Activated T-cell treated with anti-CD3 and anti-CD28 coated beads for 24 hours (primary cell): ENCODE results near the gene EPB41L1.
"Not testable (repeated sequence)": the region's sequence is repeated elsewhere in the genome, so short reads cannot be mapped to it uniquely, and the experiment has no call there.

Experiments
- DNase-seq: peaks from one replicate; pipeline ENCODE4 v3.0.0-alpha.2; 2020; ENCODE audit warnings: low read depth

Gene EPB41L1

DNA sequence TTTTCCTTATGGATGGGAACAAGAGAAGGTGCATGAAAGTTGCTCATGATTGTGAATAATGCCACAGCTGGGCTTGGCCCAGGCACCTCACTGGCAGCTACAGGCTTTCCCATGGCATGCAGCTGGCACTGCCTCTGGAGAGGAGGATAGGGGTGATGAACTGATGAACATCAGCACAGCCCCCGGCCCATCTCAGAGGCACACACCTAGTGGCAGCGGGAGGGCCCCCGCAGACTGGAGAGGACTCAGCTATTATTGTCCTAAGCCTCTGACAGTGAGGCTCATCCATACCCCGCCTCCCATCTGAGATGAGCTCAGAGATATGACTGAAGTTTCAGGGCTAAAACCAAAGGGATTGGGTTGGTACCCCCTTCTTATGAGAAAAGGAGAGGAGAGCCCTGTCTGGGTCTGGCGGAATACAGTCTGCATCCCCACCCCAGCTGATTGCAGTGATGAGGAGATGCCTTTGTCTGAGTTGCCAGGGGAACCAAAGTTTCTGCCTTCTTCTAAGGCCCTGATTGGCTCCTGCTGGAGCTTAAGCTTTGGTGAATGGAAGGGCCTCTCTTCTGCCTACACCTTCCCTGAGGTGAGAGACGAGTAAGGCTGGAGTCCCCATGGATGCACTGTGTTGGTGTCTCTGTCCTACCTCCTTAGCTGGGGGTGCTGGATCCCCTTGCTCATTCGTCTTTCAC lies 27.6 kb upstream of the EPB41L1 start:
- DNase-seq: no peak

DNA sequence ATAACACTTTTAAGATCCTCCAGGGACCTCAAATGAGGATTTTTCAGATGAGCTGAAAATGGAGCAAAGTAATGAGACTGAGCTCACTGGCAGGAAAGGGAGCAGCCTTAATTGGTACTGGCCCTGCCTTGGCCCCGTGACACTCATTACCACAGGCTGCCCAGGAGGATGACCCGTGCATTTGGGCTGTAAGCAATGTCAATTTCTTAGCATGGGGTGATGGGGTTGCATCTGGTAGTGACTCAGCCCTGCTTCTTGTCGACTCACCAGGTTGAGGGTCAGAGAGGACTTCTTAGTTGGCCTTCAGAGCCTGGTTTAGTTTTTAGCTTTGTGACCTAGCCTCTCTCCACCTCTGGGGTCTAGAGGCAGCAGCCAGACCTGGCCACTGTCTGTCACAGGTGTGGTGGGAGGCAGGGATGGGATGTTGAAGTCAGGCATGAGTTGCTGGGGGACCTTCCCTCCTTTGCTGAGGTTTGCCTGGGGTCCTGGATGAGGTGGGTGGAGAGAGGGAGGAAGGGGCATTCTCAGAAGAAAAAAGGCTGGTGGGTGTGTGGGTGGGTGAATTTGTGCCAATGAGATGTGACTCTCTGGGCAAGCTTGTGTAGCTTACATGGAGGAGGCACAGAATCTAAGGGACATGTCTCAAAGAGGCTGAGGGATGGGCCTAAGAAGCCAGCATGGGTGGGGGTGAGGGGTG lies 25.9 kb upstream of the EPB41L1 start:
- no peak for DNase-seq

DNA sequence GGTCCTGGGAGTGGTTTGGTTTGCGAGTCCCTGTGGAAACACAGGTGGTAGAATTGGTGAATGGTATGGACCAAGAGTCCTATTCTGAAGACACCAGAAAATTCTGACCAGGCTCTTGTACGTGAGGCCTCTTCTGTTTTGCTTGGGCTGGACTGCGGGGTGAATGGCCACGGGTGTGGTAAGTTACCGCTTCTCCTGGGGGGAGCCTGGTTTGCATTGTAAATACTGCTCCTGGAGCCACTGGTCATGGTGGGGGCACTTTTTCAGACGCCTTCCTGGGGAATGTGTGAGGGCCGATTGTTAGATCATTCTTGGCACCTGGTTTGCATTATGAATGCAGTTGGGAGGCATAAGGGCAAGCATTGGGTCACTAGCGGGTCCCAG lies 25.4 kb upstream of the EPB41L1 start:
- no peak for DNase-seq

DNA sequence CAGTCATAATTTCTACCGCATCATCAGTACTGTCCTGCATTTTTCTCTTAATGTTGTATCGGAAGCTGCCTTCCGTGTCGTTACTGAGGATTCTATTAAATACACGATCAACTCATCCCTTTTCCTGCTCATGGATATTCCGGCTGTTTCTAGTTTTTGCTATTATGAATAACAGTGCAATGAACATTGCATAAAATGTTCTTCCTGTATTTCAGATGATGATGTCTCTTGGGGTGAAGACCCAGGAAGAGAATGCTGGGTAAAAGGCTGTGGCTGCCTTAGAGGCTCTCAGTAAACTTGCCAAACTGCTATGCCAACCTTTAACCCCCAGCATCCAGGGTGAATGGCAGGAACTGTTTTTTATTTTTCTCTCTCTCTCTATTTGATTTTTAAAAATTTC lies 24.1 kb upstream of the EPB41L1 start:
- DNase-seq: no peak

DNA sequence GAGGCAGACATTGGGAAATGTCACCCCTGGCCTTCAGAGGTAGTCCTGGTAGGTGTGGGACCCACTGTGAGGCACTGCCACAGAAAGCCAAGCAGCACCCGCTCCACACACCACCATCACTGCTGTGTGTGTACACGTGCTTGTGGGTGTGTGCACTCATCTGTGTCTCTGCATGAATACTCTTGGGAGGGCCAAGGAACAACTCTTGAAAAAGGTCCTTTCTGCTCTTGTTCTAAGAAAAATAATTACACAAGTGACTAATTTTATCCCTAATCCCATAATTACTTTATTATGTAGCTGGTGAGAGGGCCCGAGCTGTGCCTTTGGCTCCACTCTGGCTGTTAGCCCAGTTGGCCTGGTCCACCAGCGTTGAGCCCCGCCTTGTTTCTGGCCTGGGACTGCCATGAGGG lies 21.7 kb upstream of the EPB41L1 start:
- DNase-seq: no peak

DNA sequence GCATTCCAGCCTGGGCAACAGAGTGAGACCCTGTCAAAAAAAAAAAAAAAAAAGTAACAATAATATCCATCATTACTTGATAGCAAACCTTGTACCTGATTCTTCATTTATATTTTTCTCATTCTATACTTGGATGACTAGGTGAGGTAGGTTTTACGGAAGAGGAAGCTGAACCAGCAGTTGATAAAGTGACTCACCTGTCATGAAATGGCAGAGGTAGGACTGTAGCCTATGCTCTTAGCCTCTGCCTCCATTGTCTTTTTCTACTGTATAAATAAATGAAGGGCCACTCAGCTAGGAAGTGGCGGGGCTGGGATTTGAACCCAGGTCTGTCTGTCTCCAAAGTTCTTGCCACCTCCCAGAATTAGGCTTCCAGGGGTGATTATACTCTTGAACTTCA lies 20.7 kb upstream of the EPB41L1 start:
- no peak for DNase-seq

DNA sequence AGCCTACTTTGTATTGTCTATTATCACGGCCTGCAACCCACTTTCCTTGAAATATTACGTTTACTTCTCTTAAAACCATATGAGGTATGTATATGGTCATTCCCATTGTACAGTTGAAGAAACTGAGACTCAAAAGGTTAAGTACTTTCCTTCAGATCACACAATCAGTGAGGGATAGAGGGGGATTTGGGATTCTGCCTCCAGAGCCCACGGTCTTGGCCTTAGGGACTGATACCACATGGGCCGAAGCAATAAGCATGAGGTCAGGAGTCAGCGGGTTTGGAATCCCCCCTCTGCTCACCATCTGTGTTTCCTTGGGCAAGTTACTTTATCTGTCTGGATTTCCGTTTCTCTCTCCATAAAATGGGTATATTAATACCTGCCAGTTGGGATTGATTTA lies 19.4 kb upstream of the EPB41L1 start:
- DNase-seq: no peak

DNA sequence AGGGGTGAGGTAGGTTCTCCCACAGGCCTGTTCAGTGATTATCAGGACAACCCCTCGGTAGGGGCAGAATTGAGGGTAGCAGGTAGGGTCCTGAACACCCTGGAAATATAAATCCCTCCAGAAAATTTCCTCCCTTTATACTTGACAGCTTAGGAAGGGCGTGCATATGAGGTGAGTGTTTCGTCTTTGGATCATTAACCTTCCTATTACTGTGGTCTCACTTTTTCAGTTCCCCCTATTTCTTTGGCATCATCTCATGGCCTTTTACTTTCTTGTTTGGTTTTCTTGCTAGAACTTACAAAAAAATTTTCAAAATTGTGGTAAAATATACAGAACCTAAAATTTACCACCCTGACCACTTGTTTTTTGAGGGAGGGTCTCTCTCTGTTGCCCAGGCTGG lies 18.7 kb upstream of the EPB41L1 start:
- DNase-seq: no peak

DNA sequence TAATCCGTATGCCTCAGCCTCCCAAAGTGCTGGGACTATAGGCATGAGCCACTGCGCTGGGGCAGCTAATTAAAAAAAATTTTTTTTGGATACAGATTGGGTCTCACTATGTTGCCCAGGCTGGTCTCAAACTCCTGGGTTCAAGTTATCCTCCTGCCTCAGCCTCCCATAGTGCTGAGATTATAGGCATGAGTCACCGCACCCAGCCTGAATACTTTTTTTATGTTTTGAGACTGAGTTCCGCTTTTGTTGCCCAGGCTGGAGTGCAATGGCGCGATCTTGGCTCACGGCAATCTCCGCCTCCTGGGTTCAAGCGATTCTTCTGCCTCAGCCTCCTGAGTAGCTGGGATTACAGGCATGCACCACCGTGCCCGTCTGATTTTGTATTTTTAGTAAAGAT lies 17.2 kb upstream of the EPB41L1 start:
- not testable (repeated sequence) for DNase-seq

DNA sequence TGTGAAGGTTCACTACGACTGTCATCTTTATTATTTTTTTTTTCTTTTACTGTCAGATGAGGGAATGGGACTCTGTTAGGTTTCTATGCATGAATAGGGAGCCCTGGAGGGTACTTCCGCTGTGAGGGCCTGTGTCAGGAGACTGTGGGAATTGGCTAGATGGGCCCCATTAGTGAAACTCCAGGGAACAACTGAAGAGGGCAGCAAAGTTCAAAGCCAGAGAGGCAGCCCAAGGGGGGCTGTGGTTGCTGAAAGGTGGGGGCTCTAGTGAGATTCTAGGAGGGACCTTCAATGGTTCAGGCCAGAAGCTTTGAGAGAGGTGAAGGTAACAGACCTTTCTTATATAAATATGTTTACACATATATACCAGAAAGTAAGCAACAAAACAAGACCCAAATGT lies 13.2 kb upstream of the EPB41L1 start:
- no peak for DNase-seq

DNA sequence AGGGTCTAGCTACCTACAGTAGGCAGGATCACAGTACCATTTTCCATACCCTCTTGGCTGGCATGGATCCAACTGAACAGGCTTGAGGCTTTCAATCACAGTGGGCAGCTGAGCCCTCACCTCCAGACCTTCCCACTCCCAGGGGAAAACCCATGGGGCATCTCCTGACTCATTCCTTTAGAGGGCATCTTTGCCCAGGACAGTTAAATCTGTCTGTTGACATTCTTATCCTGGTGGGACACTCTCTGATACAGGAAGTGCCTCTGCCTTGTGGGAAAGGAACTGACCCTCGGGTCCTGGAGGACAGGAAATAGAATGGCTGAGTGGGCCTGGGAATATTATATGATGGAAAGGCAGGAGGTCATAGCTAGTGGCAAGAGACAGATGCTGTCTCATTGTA lies 10.2 kb upstream of the EPB41L1 start:
- no peak for DNase-seq

DNA sequence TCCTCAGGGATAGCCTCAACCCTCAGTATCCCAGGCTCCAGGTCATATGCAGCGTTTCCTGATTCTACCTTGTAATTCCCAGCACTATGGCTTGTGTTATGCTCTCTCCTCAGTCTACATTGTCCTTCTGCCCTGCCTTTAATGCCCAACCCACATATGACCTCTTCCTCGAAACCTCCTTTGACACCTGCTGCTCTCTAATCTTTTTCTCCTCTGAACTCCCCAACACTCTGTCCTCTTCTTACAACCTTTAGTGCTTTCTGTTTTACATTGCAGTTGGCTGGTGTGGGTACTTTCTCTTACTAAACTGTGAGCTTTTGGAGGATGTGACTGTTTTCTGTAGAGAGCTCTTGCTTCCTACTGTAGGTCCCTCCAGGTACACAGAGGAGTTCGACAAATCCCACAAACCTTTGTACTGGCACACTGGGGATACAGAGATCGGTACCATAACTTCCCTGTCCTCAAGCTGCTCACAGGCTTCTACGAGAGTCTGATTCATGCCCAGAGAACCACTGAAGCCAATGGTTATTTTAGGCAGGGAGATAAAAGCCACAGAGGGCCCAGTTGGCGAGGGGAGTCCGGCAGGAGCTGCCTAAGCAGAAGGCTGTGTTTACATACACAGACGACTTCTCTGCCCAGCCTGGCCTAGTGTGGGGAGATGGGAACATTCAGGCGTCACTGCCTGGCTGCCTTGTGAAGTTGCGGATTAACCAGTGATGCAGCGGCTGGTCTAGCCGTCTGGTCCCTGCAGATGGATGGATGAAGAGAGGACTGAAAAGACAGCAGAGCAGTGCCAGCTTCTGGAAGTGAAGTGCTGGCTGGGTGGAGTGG lies 8.4 kb upstream of the EPB41L1 start:
- DNase-seq: no peak

DNA sequence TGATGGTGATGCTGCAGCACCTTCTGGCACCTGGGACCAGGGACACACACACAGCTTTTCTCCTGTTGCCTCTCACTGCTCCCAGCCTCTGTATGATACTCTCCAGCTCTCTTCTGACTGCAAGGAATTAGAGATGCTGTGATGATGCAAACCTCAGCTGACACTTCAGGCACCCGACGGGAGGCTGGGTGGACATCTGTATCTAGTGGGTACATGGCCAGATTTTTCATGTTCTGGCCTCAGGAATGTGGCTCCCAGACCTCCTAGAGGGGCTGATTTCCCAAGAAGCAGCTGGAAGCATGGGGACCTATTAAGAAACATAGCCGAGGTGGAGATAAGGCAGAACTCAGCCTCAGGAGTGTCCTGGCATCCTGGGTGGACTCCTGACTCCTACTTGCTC lies 6.8 kb upstream of the EPB41L1 start:
- no peak for DNase-seq

DNA sequence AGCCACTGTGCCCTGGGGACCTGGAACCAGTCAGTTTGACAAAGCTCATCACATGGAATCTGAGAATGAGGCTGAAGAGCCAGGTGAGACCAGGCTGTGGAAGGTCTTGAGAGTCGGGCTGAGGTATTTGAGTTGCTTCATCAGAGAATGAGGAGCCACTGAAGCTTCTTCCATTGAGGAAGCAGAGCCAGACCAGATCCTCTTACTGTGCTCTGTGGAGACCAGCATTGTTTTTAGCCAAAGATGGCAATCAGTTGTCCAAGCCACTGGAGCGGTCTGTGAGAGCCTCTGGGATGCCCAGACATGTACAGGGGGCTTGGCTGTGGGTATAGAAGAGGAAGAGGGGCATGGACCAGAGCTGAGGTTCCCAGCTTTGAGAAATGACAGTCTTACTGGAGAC lies 6.1 kb upstream of the EPB41L1 start:
- no peak for DNase-seq

DNA sequence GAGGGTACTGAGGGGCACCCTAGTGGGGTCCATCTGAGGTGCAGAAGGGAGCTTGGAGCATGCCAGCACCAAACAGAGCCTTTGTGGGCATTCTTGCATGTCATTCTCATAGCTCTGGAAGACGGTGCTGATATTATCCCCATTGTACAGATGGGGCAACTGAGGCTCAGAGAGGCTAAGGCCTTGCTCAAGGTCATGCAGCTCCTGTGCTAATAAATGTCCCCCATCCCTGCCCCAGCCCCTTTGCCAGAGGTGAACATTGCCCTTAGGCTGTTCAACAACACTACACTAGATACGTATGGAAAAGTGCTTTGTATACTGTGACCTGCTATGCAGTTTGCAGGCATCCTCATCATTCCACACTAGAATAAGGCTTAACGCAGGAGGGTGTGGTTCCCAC lies 5.5 kb upstream of the EPB41L1 start:
- no peak for DNase-seq

DNA sequence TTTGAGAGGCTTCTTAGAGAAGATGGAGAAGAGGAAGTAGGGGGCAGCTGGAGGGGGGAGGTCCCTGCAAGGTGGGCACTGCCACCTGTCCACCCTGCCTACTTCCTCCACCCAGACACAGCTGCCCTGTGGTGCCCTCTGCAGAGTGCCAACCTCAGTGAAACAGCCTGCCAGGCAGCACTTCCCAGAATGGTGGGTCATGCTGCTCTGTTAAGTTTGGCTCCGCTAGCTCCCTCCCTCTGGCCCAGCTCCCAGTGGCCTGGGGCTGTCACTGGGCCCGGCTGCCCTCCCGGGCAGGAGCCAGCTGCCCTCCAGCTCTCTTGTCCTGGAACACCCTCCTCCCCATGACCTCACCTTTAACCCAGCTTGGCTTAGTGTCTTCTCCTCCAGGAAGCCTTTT lies 5.1 kb upstream of the EPB41L1 start:
- DNase-seq: no peak

DNA sequence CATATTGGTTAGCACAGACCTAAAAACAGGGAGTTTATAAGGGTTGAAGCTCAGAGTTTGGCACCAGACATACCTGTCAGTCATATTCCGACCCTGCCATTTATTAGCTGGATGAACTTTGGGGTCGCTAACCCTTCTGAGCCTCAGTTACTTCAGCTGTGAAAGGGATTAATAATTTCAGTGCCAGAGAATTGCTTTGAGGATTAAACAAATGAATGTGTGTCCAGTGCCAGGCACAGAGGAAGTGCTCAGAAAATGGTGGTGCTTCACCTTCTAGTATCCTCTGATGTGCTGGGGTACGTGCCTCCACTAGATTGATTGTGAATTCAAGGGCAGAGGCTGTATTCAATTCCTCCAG lies 4.1 kb upstream of the EPB41L1 start:
- no peak for DNase-seq

DNA sequence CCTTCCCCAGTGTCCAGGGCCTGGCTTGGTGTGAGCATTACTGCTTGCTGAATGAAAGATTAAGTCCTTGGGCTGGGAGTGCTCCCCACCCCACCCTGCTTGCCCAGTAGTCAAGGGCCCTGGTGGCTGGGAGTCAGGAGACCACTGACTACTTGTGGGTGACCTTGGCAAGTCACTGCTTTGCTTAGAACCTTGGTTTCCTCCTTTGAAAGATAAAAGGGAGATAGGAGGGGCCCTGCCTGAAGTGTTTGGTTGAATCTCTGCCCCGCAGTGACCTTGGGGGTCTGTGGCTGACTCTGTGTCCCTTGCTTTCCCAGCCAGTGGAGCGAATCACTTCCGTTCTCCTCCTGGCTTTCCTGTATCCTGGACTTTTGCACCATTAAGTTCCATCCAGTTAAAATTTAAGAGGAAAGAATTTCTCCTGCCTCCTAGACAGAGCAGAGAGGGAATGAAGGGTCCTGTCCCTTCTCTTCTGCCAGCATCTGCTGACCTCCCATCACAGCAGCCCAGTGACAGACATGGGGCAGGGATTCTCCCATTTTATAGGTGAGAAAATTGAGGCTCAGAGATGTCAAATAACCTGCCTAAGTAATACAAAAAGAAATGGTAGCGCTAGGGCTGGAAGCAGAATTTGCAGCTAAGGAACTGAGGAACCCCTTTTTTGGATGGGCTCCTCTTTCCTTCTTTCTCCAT lies 3.5 kb upstream of the EPB41L1 start:
- DNase-seq: no peak

DNA sequence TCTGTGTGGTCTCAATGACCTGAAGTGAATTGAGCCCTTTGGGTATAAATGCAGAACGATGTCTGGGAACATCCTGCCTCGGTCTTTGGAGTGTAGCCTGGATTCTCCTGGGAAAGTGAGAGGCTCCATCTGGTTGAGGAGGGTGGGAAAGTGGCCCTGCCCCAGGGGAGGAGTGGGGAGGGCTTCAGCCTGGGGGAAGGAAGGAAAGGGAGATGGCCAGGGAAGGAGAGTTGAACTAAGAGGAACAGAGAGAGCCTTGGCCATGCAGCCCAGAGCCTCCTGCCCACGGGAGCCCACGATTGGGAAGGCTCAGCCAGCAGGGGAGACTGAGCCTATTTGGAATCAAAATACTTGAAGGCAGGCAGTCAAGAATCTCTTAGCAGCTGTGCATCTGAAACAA lies 2.3 kb upstream of the EPB41L1 start:
- no peak for DNase-seq

DNA sequence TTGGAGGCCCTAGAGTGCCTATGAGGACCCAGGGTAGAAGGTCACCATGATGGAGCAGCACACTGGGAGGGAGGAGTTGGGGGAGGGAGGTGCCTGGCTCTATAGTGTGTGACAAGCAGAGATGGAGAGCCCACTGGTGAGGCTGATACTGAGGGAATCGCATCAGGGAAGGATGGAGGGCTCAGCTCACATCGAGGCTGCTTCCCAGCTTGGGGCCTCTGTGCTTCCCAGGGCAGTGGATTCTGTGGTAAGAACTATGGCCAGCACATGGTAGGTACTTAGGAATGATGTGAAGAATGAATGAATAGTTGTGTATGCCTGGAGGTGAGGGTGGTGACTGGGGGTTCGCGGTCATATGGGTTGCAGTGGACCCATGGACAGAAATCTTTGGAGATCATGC lies 1.3 kb upstream of the EPB41L1 start:
- DNase-seq: no peak

DNA sequence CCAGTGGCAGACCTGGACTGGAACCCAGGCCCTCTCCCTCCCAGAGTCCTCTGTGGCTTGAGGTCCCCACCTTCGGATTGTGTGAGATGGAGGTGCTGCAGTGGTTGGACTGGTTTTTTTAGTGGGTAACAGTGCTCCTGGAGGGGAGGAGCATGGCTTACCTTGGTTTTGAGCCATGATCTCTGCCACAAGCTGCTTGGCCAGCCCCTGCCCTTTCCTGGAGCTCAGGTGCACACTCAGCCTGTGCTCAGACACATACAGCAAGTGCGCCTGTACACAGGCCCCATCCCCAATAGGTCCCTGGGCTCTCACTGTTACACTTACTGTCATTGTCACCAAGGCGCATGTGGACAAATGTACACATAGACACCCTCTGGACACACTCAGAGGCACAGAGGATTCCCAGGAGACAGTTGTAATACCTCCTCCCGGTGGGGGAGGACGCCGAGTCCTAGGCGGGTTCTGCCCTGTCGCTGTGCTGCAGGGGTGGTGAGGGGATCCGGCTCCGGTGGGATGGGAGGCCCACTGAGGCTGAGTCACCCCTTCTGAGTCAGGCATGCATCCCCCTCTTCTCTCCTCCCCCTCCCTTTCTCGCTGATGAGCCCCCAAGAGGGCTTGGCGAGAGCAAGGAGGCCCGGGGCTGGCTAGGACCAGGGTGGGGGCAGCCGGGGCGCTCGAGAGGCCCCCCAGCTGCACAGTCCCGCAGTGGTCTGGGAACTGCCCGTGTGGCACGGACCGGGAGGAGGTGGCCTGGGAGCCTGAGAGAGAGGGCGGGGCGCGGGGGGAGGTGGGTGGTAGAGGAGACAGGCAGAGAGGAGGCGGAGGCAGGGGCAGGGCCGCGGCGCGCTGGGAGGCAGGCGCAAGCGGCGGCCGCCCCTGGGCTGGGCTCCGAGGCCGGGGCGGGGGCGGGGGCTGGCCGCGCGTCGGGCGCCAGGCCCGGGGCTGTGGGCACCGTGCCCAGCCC lies 522 bp upstream of the EPB41L1 start:
- no peak for DNase-seq

DNA sequence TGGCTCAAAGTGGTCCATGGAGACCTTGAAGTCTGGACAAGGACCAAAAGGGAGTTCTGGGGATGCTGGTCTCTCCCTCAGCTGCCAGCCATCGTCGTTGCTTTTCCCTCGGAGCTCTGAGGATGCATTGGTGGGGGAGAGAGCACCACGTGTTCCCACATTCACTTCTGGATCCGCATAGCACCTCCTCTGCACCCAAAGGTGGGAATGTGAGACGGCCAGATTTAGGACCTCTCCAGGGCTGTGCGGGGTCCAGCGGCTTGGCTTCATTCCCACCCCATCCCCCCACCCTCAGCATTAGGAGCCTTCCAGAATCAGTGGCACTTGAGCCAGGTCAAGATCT lies 1.1 kb downstream of the EPB41L1 start:
- no peak for DNase-seq
